Left ventricle myocardium inferior (tissue), 1 donor: ENCODE measurements around the gene ARFIP1. TPM values are rescaled to one million over a fixed set of nuclear protein-coding genes. Genes with fewer than 3 reads are reported as not detected.
A peak's percentile ranks its signal among the peaks of the same experiment; 100 is the strongest.

Experiments used
- DNase-seq: peaks from one replicate; pipeline ENCODE4 v3.0.0-alpha.2; 2020
- H3K27ac ChIP-seq: fragments of 200-600 bp; replicated peaks from 2 replicates; pipeline ENCODE4 v1.8.0; 2021
- H3K27me3 ChIP-seq: fragments of 200-600 bp; 2 replicates; pipeline ENCODE4 v1.8.0; 2021; ENCODE audit warnings: low read depth
- H3K36me3 ChIP-seq: fragments of 200-600 bp; 2 replicates; pipeline ENCODE4 v1.8.0; 2021
- H3K4me1 ChIP-seq: fragments of 200-600 bp; 2 replicates; pipeline ENCODE4 v1.8.0; 2021
- H3K4me3 ChIP-seq: fragments of 200-600 bp; 2 replicates; pipeline ENCODE4 v1.8.0; 2021; ENCODE audit warnings: mild to moderate bottlenecking, moderate library complexity
- H3K9me3 ChIP-seq: fragments of 200-600 bp; replicated peaks from 2 replicates; pipeline ENCODE4 v1.8.0; 2021
- CTCF ChIP-seq: fragments of 200-600 bp; IDR thresholded peaks from 2 replicates; pipeline ENCODE4 v1.8.0; 2021; ENCODE audit warnings: antibody characterized with exemption, mild to moderate bottlenecking, borderline replicate concordance
- intact Hi-C: fragments of 100-400 bp; cut with micrococcal nuclease; formaldehyde crosslinking; loops from one replicate; pipeline ENCODE4 v1.11.0; 2022
- total RNA-seq: library from RNA; stranded (reverse); fragmentation: NEBNext Ultra II Directional; extraction: Animal tissue kit (Norgen Biotek cat#: 25700); gene quantifications from one replicate; pipeline ENCODE4 v1.2.1, GENCODE V29; 2021
- donor health status: DM: no; HTN: yes; CAD: no; lungs with severe emphysema.

The ARFIP1 gene
- total RNA-seq, 1 donor from 2014 or later = 13.2 TPM

GRCh38 chr4:152778656-152779512 is 870 bp upstream of the ARFIP1 start:
- intact Hi-C loops = no loop called here
- no peak for DNase-seq
- peak overlapping the region; percentile 92 for H3K27ac ChIP-seq
- no peaks in the 10 kb centered on the region for H3K9me3 ChIP-seq
- H3K36me3 ChIP-seq = no peaks in the 10 kb centered on the region
- TF ChIP-seq CTCF = no peak
- H3K4me3 ChIP-seq = peak overlapping the region; percentile 86
- peaks cover 43% of the 10 kb centered on the region for H3K4me1 ChIP-seq
- no peaks in the 10 kb centered on the region for H3K27me3 ChIP-seq

GRCh38 chr4:152780267-152780778 is 569 bp downstream of the ARFIP1 start:
- peak overlapping the region; percentile 86 for H3K4me3 ChIP-seq
- H3K27ac ChIP-seq = peak overlapping the region; percentile 92
- peaks cover 4% of the 10 kb centered on the region for H3K36me3 ChIP-seq
- H3K9me3 ChIP-seq = no peaks in the 10 kb centered on the region
- no peak for TF ChIP-seq CTCF
- DNase-seq = peak; percentile 13
- H3K4me1 ChIP-seq = peaks cover 57% of the 10 kb centered on the region
- intact Hi-C loops = no loop called here
- no peaks in the 10 kb centered on the region for H3K27me3 ChIP-seq

DNA sequence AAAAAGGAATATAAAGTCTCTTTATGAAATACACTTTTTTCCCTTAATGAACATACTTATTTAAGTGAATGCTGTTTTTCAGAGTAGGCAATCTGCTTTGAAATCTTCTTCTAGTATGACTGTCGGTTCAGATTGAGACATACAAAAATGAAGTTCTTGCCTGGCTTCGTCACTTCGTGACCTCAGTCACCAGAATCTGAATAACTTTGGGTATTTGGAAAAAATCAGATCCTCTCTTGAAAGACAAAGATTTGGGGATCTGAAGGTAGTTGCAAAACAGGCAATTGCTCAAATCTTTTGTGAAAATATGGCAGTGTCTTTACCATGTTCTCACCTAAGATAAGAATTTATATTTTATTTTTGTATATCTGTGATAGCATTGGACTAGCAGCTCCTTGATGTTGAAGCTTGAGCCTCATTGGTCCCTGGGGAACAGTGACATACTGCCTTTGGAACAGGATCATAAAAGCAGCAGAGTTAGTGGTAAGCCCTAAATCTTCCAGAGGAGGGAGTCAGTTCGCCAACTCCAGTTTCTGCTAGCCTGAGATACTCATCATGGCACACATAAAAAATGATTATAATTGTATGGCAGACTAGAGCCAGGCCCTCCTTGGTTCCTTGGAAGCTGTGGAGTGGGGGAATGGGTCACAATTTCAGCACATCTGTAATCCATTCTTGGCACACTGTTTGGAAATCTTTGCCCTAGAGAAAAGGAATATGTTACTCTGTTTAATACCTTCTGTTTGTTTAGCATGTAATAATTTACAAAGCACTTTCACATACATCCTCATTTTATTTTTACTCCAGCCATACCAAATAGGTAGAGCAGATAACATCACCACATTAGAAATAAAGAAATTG is 5.0 kb downstream of the ARFIP1 start:
- peaks cover 53% of the 10 kb centered on the region for H3K4me1 ChIP-seq
- no peak overlapping the region for H3K27ac ChIP-seq
- no peak overlapping the region for H3K4me3 ChIP-seq
- H3K9me3 ChIP-seq = no peaks in the 10 kb centered on the region
- intact Hi-C loops = no loop called here
- H3K27me3 ChIP-seq = no peaks in the 10 kb centered on the region
- TF ChIP-seq CTCF = no peak
- H3K36me3 ChIP-seq = peaks cover 7% of the 10 kb centered on the region
- DNase-seq = no peak

- intact Hi-C loops = no loop called here
- Histone ChIP-seq H3K4me1 (peaks cover 50% of the 10 kb centered on the region), H3K27ac (no peak overlapping the region), H3K36me3 (peaks cover 7% of the 10 kb centered on the region), H3K9me3 (no peaks in the 10 kb centered on the region), H3K4me3 (no peak overlapping the region), H3K27me3 (no peaks in the 10 kb centered on the region)
- no peak for DNase-seq
- no peak for TF ChIP-seq CTCF
These were observed 6.2 kb downstream of the ARFIP1 start for GRCh38 chr4:152785639-152786615.

- Histone ChIP-seq H3K36me3 (peaks cover 7% of the 10 kb centered on the region), H3K27ac (no peak overlapping the region), H3K9me3 (no peaks in the 10 kb centered on the region), H3K4me3 (no peak overlapping the region), H3K27me3 (no peaks in the 10 kb centered on the region), H3K4me1 (peaks cover 46% of the 10 kb centered on the region)
- no peak for TF ChIP-seq CTCF
- no peak for DNase-seq
- intact Hi-C loops = no loop called here
These were observed 6.9 kb downstream of the ARFIP1 start for GRCh38 chr4:152786627-152787026.
